GM18498 (cell line): ENCODE results near the gene CLDN3.
"Not testable (repeated sequence)": the region's sequence is repeated elsewhere in the genome, so short reads cannot be mapped to it uniquely, and the experiment has no call there.

ENCODE experiments used
- ATAC-seq: cut with Tn5 transposase; IDR thresholded peaks from one replicate; pipeline ENCODE4 v1.9.1; 2021; ENCODE audit warnings: mild to moderate bottlenecking, moderate library complexity; ENCODE audit not compliant: unreplicated experiment

Gene CLDN3, protein sequence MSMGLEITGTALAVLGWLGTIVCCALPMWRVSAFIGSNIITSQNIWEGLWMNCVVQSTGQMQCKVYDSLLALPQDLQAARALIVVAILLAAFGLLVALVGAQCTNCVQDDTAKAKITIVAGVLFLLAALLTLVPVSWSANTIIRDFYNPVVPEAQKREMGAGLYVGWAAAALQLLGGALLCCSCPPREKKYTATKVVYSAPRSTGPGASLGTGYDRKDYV

DNA sequence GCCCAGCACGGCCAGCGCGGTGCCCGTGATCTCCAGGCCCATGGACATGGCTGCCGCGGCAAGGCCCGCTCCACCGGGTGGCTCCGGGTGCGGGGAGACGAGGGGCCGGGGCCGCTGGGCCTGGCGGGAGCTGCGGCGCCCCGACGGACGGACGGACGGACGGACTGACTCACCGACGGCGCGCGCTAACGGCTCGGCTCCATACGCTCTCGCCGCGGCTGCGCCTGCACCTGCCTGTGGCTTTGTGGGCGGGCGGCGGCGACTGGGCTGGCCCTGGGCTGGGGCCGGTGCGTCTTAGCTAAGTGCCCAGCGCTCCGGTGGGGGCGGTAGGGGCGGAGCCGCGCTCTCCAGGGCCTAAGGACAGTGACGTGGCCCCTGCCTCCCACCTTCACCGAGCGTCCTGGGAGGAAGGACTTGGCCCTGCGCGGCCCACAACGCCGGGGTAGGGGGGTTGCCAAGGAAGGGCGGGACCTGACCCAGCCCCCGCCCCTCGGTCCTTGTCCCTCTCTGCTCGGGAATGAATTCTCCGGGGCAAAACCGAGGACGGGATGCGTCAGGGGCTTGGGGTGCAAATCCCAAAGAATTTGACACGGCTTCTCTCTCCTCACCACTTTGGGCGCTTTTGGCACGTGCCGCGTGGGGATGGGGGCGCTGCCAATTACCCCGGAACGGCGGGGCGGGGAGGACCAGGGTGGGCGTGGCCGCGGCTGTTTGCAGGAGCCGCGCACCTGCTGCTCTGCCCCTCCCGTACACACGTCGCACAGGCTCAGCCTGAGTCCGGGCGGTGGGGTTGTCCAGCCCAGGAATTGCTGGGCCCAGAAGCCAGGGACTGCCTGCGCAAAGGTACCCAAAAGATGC lies at the start of gene CLDN3:
Gene CLDN3 (minus strand): TSS at position 269 of the 858 bp plus-strand sequence. CDS start 221 bp downstream, at position 48.
- ATAC-seq, result no peak

DNA sequence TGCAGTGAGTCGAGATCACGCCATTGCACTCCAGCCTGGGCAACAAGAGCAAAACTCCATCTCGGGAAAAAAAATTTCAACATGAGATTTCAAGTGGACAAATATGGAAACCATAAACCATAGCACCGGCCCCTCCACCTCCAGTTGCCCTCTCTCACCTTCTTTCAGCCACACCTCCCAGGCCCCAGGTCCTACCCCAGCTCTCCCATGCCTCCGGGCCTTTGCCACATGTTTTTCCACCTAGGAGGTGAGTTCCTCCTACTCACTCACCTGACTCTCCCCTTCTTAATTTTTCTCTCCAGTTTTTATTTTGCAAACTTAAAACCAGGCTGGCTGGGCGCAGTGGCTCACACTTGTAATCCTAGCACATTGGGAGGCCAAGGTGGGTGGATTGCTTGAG lies 47.1 kb upstream of the CLDN3 start:
- ATAC-seq, result no peak

DNA sequence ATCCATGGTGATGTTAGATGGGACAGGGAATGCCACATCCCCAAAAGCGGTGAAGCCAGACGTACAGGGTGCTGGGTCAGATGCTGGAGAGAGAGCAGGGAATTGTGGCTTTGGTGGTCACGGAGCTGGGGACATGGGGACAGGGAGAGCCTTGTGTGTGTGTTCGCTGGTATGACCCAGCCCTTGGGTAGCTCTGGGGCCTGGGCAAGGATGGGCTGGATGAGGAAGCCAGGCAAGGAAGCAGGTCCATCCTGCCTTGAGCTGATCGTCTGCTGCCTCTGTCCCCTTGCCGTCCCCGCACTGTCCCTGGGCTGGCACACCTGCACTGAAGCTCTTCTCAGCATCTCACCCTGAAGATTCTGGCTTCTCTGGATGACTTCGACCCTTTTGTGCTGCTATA lies 45.4 kb upstream of the CLDN3 start:
- ATAC-seq, result no peak

DNA sequence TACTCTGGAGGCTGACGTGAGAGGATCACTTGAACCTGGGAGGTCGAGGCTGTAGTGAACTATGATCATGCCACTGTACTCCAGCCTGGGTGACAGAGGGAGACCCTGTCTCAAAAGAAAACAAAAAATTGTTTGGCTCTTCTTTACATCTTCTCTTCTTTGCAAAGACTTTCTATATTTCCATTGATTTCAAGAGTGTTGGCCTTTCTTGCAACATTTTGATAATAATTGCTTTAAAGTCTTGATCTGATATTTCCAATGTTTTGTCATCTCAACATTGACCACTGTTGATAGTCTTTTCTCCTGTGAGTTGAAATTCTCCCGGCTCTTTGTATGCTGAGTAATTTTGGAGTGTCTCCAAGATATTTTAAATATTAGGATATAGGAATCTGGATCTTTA lies 42.9 kb upstream of the CLDN3 start:
- no peak for ATAC-seq

DNA sequence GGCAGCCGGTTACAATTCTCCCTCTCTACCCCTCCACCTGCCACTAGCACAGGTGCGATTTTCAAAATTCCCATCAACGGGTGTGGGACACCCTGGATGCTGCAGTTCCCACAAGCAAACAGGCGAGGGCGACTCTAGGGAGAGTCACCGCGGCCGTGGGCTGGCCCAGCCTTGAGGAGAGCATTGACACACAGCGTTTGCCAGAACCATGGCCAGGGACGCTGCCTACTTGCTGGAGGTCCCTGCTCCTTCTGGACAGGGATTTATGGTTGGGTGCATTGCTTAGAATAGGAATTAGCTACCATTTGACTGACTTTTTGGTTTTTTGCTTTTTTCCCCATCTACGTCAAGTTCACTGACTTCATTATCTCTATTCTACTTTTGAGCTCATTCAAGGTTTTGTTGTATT lies 41.7 kb upstream of the CLDN3 start:
- no peak for ATAC-seq

DNA sequence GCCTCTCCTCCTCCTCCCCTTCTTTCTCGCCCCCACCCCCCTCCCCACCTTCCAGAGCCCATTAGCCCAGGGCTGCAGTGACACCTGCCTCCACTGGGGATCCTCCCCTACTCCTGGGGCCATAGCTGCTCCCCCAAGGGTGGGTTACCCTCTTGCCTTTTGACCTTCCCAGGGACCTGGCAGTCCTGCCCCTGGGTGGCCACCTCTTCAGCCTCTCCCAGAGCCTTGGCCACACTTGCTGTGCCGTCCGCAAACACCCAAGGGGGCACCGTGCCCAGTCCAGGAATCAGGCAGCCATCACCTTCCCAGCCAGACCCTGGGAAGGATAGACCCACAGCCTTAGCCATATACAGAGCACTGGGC lies 40.9 kb upstream of the CLDN3 start:
- no peak for ATAC-seq

DNA sequence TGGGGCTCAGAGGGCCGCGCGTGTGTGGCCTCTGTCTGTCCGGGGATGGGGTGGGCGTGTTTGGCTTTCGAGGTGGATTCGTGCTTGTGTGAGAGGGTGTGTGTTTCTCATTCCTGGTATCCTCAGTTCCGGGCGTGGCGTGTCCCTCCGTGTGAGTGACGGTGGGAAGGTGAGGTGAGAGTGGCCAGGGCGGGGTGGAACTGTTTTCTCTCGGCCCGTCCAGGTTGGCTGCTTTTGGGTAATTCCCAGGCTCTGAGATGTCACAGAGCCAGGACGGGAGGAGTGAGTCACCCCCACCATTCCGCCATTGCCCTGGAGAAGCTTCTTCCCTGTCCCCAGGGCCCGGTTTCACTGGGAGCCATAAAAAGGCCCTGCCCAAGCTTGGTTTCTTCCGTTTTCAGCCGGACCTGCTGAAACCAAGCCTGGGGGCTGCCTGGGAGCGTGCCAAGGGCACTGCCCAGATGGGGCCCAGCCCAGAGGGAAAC lies 39.4 kb upstream of the CLDN3 start:
- no peak for ATAC-seq

DNA sequence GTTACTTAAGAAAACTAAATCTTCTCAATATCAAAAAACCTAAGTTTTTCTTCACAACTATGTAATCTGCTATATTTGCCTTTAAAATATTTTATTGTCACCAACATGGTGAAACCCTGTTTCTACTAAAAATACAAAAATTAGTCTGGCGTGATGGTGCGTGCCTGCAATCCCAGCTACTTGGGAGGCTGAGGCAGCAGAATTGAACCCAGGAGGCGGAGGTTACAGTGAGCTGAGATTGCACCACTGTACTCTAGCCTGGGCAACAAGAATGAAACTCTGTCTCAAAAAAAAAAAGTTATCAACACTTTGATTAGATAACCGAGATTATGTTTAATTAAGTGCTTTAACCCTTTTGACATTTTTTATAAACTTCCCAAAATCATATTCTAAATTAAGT lies 32.4 kb upstream of the CLDN3 start:
- ATAC-seq, result no peak

DNA sequence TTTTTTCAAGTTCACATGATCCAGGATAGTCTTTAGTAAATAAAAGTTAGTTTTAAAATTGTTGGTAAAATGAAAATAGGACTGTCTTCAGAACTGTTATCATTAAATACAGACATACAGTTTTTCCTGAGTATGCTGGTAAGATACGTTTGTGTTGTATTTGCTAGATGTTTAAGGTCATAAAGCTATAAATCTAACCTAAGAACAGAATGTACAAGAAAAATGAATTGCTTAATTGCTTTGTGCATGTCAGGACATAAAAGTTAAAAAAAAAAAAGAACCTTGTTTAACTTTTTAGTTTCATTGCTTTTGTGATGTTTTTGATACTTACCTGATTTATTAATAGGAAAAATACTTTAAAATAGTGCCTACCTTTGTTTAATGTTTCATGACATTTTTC lies 31.5 kb upstream of the CLDN3 start:
- ATAC-seq, result no peak

DNA sequence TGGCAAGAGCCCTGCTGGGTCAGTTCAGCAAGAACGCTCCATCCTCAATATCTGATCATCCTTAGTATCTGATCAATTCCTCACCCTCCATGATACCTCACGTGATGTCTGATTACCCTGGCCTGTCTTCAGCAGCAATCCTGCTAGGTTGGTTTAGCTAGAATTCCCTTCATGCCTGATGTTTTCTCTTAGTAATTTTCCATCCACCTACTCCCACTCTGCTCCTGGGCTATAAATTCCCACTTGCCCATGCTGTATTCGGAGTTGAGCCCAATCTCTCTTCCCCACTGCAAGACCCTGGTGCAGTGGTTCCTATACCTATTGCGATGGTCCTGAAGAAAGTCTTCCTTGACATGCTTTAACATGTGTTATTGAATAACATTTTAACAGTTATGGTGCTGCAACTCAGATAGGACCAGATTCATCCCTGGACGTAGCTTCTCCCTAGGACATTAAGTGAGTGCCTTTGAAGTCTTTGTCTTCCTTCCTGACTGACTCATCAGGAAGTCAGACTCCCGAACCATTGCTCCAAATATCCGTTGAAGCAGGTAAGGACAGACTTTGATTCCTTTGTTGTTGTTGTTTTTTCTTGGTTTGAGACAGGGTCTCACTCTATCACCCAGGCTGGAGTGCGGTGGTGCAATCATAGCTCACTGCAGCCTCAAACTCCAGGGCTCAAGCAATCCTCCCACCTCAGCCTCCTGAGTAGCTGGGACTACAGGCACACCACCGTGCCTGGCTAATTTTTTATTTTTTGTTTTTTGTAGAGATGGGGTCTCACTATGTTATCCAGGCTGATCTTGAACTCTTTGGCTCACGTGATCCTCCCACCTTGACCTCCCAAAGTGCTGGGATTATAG lies 29.4 kb upstream of the CLDN3 start:
- no peak for ATAC-seq

DNA sequence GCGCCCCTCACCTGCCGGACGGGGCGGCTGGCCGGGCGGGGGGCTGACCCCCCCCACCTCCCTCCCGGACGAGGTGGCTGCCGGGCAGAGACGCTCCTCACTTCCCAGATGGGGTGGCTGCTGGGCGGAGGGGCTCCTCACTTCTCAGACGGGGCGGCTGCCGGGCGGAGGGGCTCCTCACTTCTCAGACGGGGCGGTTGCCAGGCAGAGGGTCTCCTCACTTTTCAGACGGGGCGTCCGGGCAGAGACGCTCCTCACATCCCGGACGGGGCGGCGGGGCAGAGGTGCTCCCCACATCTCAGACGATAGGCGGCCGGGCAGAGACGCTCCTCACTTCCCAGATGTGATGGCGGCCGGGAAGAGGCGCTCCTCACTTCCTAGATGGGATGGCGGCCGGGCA lies 27.1 kb upstream of the CLDN3 start:
- not testable (repeated sequence) for ATAC-seq

DNA sequence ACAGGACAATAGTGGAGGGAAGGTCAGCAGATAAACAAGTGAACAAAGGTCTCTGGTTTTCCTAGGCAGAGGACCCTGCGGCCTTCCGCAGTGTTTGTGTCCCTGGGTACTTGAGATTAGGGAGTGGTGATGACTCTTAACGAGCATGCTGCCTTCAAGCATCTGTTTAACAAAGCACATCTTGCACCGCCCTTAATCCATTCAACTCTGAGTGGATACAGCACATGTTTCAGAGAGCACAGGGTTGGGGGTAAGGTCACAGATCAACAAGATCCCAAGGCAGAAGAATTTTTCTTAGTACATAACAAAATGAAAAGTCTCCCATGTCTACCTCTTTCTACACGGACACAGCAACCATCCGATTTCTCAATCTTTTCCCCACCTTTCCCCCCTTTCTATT lies 26.6 kb upstream of the CLDN3 start:
- ATAC-seq, result not testable (repeated sequence)

DNA sequence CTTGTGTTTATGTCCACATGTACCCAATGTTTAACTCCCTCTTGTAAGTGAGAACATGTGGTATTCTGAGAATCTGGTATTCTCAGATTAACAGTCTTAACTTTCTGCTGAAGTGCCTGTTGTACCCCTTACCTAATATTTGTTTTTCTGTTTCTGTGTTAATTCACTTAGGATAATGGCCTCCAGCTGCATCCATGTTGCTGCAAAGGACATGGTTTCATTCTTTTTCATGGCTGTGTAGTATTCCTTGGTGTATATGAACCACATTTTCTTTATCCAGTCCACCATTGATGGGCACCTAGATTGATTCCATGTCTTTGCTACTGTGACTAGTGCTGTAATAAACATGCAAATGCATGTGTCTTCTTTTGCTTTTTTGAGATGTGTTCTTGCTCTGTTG lies 25.1 kb upstream of the CLDN3 start:
- ATAC-seq, result not testable (repeated sequence)

DNA sequence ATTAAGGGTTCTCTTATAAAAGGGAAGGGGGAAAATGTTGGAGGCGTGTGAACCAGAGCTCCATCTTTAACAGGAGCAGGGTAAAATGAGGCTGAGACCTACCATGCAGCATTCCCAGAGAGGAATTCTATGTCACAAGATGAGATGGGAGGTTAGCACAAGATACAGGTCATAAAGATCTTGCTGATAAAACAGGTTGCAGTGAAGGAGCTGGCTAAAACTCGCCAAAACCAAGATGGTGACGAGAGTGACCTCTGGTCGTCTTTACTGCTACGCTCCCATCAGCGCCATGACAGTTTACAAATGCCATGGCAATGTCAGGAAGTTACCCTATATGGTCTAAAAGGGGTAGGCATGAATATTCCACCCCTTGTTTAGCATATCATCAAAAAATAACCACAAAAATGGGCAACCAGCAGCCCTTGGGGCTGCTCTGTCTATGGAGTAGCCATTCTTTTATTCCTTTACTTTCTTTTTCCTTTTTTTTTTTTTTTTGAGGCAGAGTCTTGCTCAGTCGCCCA lies 21.2 kb upstream of the CLDN3 start:
- ATAC-seq, result not testable (repeated sequence)

DNA sequence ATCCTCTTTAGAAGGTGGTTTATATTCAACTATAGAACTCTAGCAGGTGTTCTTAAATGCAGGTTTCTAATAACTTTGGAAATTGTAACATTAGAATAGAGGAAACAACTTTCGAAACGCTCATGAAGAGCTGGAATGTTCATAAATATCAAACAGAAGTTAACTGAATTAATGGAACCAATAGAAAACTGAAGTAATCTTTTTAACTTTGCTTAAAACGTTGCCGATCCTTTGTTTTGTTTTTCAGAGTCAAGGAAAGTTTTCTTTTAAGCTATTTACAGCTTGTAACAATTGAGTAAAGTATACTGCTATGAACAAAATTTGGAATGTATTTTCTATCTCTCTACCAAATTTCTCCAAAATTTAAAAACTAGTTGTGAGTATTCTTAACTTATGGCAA lies 19.0 kb upstream of the CLDN3 start:
- no peak for ATAC-seq

DNA sequence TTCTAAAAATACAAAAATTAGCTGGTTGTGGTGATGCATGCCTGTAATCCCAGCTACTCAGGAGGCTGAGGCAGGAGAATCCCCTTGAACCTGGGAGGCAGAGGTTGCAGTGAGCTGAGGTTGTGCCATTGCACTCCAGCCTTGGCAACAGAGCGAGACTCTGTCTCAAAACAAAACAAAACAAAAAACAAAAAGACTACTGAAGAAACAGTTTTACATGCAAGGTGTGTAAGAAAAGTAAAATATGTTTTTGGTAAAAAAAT lies 17.6 kb upstream of the CLDN3 start:
- ATAC-seq, result not testable (repeated sequence)

DNA sequence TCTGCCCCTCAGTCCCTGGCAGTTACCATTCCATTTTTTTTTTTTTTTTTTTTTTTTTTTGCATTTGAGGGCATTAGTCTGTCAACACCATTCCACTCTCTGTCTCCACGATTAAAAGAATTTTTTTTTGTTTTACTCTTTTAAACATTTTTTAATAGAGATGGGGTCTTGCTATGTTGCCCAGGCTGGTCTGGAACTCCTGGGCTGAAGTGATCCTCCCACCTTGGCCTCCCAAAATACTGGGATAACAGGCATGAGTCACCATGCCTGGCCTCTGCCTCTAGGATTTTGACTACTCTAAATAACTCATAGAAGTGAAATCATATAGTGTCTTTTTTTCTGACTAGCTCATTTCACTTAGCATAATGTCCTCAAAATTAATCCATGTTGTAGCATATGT lies 16.5 kb upstream of the CLDN3 start:
- ATAC-seq, result no peak

DNA sequence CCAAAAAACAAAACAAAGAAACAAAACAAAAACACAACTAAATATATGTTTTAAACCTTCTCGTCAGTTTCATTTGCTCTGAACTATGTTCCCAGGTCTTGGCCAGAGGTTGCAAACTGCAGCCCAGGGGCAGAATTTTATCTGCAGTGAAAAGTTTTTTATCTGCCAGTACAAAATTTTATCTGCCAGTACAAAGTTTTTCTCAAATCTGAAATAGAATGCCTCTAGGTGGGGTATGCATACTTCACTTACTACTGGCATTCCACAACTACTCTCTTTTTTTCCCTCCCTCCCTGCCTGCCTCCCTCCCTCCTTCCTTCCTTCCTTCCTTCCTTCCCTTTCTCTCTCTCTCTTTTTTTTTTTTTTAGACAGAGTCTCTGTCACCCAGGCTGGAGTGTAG lies 9.4 kb upstream of the CLDN3 start:
- no peak for ATAC-seq

DNA sequence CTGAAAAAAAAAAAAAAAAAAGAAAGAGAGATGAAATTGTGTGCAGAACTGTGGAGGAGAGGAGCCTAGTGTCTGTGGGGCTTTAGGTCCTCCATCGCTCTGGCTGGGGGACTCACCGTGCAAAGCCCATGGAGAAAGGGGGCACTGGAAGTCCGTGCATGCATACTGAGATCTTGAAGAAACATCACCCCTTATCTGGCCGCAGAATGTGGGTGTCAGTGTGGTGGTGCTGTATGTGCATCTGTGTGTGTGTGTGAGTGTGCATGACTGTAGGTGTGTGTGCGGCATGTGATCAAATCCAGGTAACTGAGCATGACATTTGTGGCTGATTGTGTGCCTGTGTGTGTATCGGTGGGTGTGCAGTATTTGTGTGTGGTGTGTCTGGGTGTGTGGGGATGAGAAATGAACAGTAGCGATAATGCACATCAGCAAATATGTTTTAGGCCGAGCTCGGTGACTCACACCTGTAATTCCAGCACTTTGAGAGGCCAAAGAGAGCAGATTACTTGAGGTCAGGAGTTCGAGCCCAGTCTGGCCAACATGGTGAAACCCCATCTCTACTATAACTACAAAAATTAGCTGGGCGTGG lies 8.8 kb upstream of the CLDN3 start:
- no peak for ATAC-seq

DNA sequence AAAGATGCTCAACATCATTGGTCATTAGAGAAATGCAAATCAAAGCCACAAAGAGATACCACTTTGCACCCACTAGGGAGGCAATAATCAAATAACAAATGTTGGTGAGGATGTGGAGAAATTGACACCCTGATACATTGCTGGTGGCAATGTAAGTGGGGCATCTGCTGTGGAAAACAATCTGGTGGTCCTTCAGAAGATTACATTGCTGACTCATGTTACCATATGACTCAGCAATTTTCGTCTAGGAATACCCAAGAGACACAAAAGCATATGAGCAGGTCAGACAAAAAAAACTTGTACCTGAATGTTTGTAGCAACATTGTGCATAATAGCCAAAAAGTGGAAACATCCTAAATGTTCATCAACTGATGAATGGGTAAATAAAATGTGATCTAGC lies 4.9 kb upstream of the CLDN3 start:
- ATAC-seq, result no peak
